Inferior parietal cortex (tissue), 1 donor: ENCODE measurements around the gene TRAPPC12.
A peak's percentile ranks its signal among the peaks of the same experiment; 100 is the strongest.
"Not testable (repeated sequence)": the region's sequence is repeated elsewhere in the genome, so short reads cannot be mapped to it uniquely, and the experiment has no call there.

Experiments used
- DNase-seq: peaks from one replicate; pipeline ENCODE4 v3.0.0-alpha.2; 2016; ENCODE audit errors: extremely low spot score

Gene TRAPPC12

GRCh38 chr2:3505771-3506170, 126.3 kb downstream of the TRAPPC12 start:
- DNase-seq = no peak

- DNase-seq = no peak
Measured at GRCh38 chr2:3512086-3512485, 132.6 kb downstream of the TRAPPC12 start.

- no peak for DNase-seq
Measured at GRCh38 chr2:3513026-3513810, 133.7 kb downstream of the TRAPPC12 start.

- DNase-seq = not testable (repeated sequence)
Measured at GRCh38 chr2:3515438-3515837, 135.9 kb downstream of the TRAPPC12 start.

GRCh38 chr2:3516831-3517230, 137.3 kb downstream of the TRAPPC12 start:
- DNase-seq = no peak

GRCh38 chr2:3517948-3518495, 138.5 kb downstream of the TRAPPC12 start:
- DNase-seq = no peak

- peak; percentile 93 for DNase-seq
Measured at GRCh38 chr2:3518496-3519254, 139.2 kb downstream of the TRAPPC12 start.

GRCh38 chr2:3519255-3520205, 140.0 kb downstream of the TRAPPC12 start, which contains the start of gene ADI1:
TSS of gene ADI1 (minus strand) at chr2:3519531. CDS start at chr2:3519487, 44 bp downstream.
- peak; percentile 53 for DNase-seq

GRCh38 chr2:3520591-3520990, 141.1 kb downstream of the TRAPPC12 start:
- DNase-seq = no peak

- no peak for DNase-seq
Measured at GRCh38 chr2:3522961-3523421, 143.5 kb downstream of the TRAPPC12 start.

- no peak for DNase-seq
Measured at GRCh38 chr2:3523551-3524041, 144.1 kb downstream of the TRAPPC12 start.

- no peak for DNase-seq
Measured at GRCh38 chr2:3526871-3527270, 147.4 kb downstream of the TRAPPC12 start.

GRCh38 chr2:3527886-3528785, 148.6 kb downstream of the TRAPPC12 start:
- no peak for DNase-seq
